Activated naive CD8-positive, alpha-beta T cell treated with anti-CD3 and anti-CD28 coated beads, Interleukin-2, amount 50 U/mL, for 24 hours (primary cell): ENCODE results near the gene ZNF57.
A peak's percentile ranks its signal among the peaks of the same experiment; 100 is the strongest.
"Not testable (repeated sequence)": the region's sequence is repeated elsewhere in the genome, so short reads cannot be mapped to it uniquely, and the experiment has no call there.

ENCODE experiments used
- ATAC-seq: fragments of 150-1000 bp; cut with Tn5 transposase; one replicate; pipeline ENCODE4 v1.10.0; 2021
- DNase-seq: peaks from one replicate; pipeline ENCODE4 v3.0.0; 2021
- H3K27ac Mint-ChIP-seq: one replicate; pipeline ENCODE4 v1.8.0; 2021; ENCODE audit warnings: mild to moderate bottlenecking, mixed read lengths
- H3K27me3 Mint-ChIP-seq: one replicate; pipeline ENCODE4 v1.8.0; 2021; ENCODE audit warnings: mixed read lengths
- H3K36me3 Mint-ChIP-seq: one replicate; pipeline ENCODE4 v1.8.0; 2021; ENCODE audit warnings: low read depth, mixed read lengths
- H3K4me1 Mint-ChIP-seq: one replicate; pipeline ENCODE4 v1.8.0; 2021; ENCODE audit warnings: mixed read lengths
- H3K4me3 Mint-ChIP-seq: one replicate; pipeline ENCODE4 v1.8.0; 2021; ENCODE audit warnings: mild to moderate bottlenecking, moderate library complexity, mixed read lengths
- H3K9me3 Mint-ChIP-seq: one replicate; pipeline ENCODE4 v1.8.0; 2021; ENCODE audit warnings: mixed read lengths

Gene ZNF57

GRCh38 chr19:2957160-2957559 is 56.4 kb downstream of the ZNF57 start:
- no peaks in the 10 kb centered on the region for H3K36me3 Mint-ChIP-seq
- no peak overlapping the region for H3K27ac Mint-ChIP-seq
- DNase-seq = no peak
- ATAC-seq = no peak
- H3K27me3 Mint-ChIP-seq = no peaks in the 10 kb centered on the region
- H3K9me3 Mint-ChIP-seq = no peaks in the 10 kb centered on the region
- no peak overlapping the region for H3K4me3 Mint-ChIP-seq
- H3K4me1 Mint-ChIP-seq = peaks cover 3% of the 10 kb centered on the region

- no peak overlapping the region for H3K4me3 Mint-ChIP-seq
- H3K4me1 Mint-ChIP-seq = peaks cover 4% of the 10 kb centered on the region
- ATAC-seq (no peak), DNase-seq (no peak)
- no peaks in the 10 kb centered on the region for H3K9me3 Mint-ChIP-seq
- H3K36me3 Mint-ChIP-seq = no peaks in the 10 kb centered on the region
- no peak overlapping the region for H3K27ac Mint-ChIP-seq
- H3K27me3 Mint-ChIP-seq = no peaks in the 10 kb centered on the region
These were observed 59.4 kb downstream of the ZNF57 start for GRCh38 chr19:2960120-2960519.

- Mint-ChIP-seq H3K36me3 (no peaks in the 10 kb centered on the region), H3K4me1 (peaks cover 4% of the 10 kb centered on the region), H3K9me3 (no peaks in the 10 kb centered on the region), H3K4me3 (no peak overlapping the region), H3K27ac (peak overlapping the region; percentile 46), H3K27me3 (no peaks in the 10 kb centered on the region)
- DNase-seq (peak; percentile 31), ATAC-seq (peak; percentile 15)
These were observed 61.4 kb downstream of the ZNF57 start for GRCh38 chr19:2962018-2962670.

GRCh38 chr19:2963122-2963521 is 62.4 kb downstream of the ZNF57 start:
- no peak for DNase-seq

GRCh38 chr19:2963631-2964030 is 62.9 kb downstream of the ZNF57 start:
- H3K4me1 Mint-ChIP-seq, H3K9me3 Mint-ChIP-seq, H3K36me3 Mint-ChIP-seq, DNase-seq, H3K27ac Mint-ChIP-seq, H3K27me3 Mint-ChIP-seq, ATAC-seq, H3K4me3 Mint-ChIP-seq: not testable (repeated sequence)

More at GRCh38 chr19:2963122-2963521, 62.4 kb downstream of the ZNF57 start:
- peaks cover 4% of the 10 kb centered on the region for H3K4me1 Mint-ChIP-seq
- no peak overlapping the region for H3K4me3 Mint-ChIP-seq
- H3K9me3 Mint-ChIP-seq = no peaks in the 10 kb centered on the region
- no peak for ATAC-seq
- no peaks in the 10 kb centered on the region for H3K27me3 Mint-ChIP-seq
- H3K36me3 Mint-ChIP-seq = no peaks in the 10 kb centered on the region
- no peak overlapping the region for H3K27ac Mint-ChIP-seq

- no peak for DNase-seq
- no peaks in the 10 kb centered on the region for H3K9me3 Mint-ChIP-seq
- no peaks in the 10 kb centered on the region for H3K27me3 Mint-ChIP-seq
- no peak overlapping the region for H3K27ac Mint-ChIP-seq
- H3K36me3 Mint-ChIP-seq = no peaks in the 10 kb centered on the region
- no peak for ATAC-seq
- no peak overlapping the region for H3K4me3 Mint-ChIP-seq
- peaks cover 4% of the 10 kb centered on the region for H3K4me1 Mint-ChIP-seq
These were observed 64.1 kb downstream of the ZNF57 start for GRCh38 chr19:2964874-2965273.

GRCh38 chr19:2967972-2968371 is 67.2 kb downstream of the ZNF57 start:
- H3K4me3 Mint-ChIP-seq = no peak overlapping the region

More at GRCh38 chr19:2967972-2968371, 67.2 kb downstream of the ZNF57 start:
- Mint-ChIP-seq H3K9me3 (no peaks in the 10 kb centered on the region), H3K27ac (no peak overlapping the region), H3K27me3 (no peaks in the 10 kb centered on the region), H3K36me3 (no peaks in the 10 kb centered on the region), H3K4me1 (no peaks in the 10 kb centered on the region)
- ATAC-seq (no peak), DNase-seq (no peak)
